HT1080 (cell line): ENCODE measurements around the gene KIAA1671. TPM values are rescaled to one million over a fixed set of nuclear protein-coding genes. Genes with fewer than 3 reads are reported as not detected.
A peak's percentile ranks its signal among the peaks of the same experiment; 100 is the strongest.

Experiments used
- DNase-seq: peaks from one replicate; pipeline ENCODE4 v3.0.0-alpha.2; 2015; ENCODE audit warnings: low read depth
- total RNA-seq: library from RNA; depleted of rRNA; stranded (reverse); fragments of >200 nt; shearing (Covaris generic); gene quantifications from 2 replicates; pipeline ENCODE4 v1.2.3, GENCODE V29; 2014

Gene KIAA1671
- total RNA-seq, 1 experiment from 2014 or later, result 12.8 TPM

DNA sequence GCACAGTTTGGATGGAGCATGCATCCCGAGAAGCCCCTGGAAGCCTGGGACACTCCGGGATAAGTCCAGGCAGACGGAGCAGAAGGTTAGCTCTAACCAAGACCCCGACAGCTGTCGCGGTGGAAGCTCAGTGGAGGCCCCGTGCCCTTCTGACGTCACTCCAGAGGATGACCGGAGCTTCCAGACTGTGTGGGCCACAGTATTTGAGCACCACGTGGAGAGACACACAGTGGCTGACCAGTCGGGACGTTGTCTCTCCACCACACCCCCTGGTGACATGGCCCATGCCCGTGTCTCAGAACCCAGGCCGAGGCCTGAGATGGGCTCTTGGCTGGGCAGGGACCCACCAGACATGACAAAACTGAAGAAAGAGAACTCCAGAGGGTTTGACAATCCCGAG lies 86.3 kb downstream of the KIAA1671 start:
- DNase-seq, result no peak

DNA sequence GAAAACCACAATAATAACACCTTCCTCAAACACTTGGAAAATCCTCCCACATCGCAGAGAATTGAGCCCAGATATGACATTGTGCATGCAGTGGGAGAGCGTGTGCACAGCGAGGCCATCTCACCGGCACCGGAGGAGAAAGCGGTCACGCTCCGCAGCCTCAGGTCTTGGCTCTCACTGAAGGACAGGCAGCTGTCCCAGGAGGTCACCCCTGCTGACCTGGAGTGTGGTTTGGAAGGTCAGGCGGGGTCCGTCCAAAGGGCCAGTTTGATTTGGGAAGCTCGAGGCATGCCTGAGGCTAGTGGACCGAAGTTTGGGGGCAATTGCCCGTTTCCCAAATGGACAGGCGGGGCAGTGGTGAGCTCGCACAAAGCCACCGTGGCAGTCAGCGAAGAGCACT lies 86.7 kb downstream of the KIAA1671 start:
- no peak for DNase-seq

DNA sequence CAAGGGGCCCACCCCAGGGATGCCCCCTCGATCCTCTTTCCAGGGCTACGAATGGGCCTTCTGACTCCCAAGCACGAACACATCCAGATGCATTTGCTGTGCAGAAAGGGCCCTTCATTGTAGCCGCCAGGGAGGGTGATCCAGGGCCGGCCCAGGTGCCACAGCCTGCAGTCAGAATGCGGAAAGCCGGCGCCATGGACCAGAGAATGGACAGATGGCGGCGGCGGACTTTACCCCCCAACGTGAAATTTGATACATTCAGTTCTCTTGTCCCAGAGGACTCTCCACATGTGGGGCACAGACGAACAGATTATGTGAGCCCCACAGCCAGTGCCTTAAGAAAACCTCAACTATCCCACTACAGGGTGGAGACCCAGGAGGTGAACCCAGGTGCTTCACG lies 87.2 kb downstream of the KIAA1671 start:
- no peak for DNase-seq

DNA sequence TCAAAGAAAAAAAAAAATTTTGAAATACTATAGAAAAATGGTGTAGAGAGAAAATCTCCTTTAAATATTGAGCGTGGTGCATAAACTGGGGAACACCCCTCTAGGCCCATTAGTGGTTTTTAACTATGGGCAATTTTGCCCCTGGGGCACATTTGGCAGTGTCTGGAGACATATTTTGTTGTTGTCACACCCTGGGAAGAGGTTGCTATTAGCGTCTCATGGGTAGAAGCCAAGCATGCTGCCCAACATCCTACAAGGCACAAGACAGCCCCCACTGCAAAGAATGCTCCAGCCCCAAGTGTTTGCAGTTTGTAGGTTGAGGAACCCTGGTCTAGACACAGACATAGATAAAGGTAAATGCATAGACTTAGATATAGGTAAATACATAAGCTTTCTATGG lies 92.6 kb downstream of the KIAA1671 start:
- DNase-seq, result no peak

DNA sequence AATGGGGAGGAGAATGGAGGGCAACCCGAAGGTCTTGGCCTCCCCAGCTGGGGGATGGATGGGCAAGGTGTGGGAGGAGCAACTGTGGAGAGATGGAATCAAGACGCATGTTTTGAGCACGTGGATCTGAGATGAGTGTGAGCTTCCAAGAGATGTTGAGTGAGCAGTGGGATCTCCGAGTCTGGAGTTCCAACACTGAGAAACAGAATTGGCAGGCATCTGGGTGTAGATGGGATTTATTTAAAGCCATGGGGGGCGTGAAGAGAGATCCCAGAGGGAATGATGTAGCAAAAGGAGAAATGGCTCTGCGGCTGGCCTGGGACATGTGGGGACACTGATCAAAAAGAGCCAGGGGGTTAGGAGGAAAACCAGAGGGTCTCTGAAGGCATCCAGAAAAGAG lies 95.6 kb downstream of the KIAA1671 start:
- DNase-seq, result no peak

DNA sequence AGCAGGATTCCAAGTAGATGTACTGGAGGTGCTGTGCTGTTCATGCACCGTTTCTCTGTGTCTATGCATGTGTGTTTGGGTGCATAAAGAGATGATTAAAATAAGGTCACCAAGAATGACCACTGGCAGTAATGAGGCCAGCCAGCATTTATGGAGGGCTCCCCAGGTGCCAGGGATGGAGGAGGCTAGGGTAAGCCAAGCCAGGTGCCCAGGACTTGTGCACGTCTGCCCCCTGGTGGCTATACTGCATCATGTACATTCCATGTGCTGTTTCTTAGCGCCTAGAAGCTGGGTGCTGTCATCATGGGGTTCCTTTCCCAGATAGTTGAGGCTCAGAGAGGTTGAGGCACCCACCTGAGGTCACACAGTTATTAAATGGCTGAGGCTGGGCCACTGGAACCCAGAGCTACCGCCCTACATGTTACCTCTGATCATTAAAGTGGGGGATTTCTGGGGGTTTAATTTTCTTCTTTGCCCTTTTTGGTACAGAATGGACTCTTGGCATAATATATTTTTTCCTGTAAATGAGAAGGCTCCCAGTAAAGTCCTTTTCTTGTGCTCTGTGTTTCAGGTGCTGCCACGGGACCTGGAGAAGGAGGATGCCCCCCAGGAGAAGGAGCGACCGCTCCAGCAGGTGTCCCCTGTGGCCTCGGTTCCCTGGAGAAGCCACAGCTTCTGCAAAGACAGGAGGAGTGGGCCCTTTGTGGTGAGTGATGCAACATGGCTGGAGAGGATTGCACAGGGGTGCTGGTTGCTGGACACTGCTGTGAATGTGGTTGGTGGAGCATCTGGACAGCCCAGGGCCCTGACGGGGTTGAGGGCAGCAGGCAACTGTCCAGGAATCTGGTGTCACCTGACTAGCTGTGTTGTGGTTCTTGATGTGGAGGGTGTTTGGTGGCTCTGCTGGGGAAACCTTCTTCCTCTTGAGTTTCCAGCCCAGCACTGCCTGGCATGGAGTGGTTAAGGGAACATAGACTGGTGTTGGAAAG lies 96.4 kb downstream of the KIAA1671 start:
- DNase-seq, result peak; percentile 48

DNA sequence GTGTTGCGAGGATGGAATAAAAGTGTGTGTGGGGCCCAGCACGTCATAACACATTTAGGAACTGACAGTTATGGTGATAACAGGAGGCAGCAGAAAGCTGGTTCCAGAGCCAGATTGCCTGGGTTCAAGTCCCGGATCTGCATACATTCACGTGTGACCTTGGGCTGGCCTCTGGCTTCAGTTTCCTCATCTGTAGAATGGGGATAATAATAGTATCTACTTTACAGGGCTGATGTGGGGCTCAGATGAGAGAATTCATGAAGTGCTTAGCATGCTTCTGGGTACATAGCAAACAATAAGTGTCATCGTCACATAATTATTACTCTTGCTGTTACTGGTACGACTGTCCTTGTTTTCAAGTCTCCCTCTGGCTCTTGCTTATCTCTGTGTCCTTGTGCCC lies 97.3 kb downstream of the KIAA1671 start:
- DNase-seq, result no peak

DNA sequence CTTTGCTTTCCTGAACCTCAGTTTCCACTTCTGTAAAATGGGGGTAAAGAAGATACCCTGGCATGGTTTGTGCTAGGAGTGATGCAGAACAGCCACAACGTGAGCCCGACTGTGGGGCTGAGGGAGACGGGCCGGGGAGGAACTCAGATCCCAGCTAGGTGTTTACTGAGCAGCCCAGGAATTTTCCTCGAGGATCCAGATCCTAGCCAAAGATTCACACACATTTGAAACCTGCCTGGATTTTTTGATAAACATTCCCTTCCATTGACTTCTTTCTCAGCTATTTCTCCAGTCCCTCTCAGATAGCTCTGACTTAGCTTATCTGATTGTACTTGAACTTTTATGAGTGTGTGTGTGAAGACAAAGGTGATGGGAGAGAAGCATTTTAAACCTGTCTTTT lies 98.0 kb downstream of the KIAA1671 start:
- DNase-seq, result no peak

DNA sequence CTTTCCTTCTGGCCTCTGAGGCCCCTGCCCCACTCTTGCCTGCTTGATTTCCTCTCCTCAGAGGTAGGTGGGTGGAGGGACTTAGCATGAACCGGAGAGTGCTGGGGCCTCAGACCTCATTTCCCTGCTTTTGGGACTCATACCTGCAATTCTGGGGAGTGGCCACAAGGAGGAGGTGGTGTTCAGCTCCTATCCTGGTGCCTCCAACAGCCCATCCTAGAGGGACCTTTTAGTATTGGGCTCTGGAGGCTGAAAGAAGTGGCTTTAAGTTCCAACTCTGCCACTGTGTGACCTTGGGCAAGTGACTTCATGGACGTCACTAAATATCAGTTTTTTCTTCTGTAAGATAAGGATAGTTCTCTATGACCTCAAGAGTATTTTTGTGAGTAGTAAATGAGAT lies 98.6 kb downstream of the KIAA1671 start:
- no peak for DNase-seq

DNA sequence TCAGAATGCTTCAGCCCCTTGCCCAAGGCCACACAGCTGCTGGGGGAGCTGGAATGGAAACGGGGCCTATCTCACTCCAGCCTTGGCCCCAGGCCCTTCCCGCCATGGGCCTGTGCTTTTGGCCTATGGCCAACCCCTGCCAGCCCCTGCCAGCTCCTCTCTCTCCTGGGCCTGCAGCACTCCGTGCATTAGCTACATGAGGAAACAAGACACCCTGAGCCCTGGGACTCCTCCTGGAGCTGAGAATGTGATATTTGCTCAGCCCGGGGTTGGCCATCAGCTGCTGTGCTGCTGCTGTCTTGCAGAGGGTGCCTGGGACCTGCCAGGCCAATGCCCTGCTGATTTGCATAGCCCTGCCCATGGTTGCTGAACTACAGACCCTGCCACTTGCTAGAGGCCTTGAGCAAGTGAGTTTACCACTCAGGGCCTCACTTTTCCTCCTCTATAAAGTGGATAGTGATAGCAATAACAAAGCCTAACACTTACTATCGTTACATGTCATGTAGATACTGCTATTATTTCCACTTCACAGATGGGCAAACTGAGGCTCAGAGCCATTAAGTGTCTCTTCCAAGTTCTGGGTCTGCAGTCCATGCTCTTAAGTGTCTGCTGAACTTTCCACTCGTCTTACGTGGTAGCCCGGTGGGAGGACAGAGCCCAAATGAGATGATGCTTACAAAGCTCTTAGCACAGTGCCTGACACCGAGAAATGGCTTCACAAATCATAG lies 99.6 kb downstream of the KIAA1671 start:
- no peak for DNase-seq

DNA sequence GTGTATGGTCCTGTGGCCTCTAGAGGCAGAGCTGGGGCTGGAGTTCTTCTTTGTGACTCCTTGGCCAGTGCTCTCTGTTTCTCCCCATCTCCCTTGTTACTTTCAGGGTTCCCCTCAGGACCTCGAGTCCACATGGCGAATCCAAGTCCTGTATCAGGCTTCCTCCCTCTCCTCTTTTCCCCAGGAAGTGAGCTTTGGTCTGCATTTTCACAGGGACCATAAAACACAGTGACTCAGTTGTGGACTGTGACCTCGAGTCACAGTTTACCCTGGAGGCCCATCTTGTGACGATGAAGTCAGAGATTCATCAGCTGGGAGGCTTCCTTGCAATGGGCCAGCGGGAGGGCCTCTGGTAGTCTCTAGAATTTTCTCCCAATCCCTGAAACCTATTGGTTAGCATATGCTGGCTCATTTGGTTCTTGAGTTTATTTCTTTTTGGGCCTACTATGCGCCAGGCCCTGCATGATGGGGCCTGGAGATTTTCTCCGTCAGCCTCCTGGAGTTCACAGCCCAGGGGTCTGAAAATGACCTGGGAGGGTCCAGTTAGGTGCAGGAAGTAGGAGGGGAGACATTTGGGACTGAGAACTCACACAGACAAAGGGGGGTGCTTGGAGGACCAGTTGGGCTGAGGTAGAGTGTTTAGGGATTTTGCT lies 100.8 kb downstream of the KIAA1671 start:
- DNase-seq, result no peak

DNA sequence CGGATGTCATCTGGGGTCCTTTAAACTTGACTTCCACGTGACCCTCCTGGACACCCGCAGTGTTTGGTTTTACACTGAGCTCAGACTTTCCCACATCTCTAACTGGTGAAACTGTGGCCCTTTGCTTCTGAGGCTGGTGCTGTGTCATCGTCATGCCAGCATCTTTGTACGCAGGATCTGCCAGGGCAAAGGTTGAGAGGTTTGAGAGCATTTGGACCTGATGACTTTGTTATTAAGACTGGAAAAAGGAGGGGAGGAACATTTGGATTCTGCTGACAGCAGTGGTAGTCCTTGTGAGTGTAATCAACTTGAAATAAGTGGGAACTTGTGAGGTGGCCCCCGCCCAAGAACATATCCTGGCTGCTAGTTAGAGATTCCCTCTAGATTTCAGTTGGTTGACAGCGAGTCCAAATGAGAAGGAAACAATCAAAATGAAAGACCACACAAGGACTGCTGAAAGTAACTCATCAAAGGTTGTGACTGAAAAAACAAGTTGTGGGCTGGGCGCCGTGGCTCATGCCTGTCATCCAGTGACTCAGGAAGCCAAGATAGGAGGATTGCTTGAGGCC lies 102.5 kb downstream of the KIAA1671 start:
- DNase-seq, result no peak

DNA sequence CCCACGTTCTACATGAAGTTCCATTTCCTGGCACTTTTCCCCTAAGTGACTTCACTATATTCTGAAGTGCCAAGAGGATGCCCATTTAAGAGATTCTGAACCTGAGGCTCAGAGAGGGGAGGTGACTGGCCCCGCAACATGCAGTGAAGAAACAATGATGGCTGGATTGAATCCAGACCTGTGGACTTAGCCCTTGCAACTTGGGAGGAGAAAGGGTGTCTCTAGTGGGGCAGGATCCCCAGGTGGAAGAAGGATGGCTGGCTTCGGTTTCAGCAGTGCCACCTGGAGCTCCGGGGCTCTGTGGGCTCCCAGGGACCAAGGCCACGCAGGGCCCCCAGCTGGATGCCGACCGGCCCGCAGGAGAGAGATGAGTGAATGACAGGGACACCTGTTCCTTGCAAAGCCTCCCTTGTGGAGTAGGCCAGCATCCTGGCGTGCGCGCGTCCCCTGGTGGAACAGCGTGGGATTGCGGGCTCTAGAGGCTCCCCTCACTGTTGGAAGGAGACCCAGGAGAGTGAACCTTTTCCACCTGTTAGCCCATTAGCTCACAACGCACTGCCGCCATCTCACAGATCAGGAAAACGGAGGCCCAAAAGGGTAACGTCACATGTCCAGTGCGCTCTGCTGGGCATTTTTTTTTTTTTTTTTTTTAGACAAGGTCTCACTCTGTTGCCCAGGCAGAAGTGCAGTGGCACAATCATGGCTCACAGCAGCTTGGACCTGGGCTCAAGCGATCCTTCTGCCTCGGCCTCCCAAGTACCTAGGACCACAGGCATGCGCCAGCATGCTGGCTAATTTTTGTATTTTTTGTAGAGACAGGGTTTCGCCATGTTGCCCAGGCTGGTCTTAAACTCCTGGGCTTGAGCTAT lies 104.7 kb downstream of the KIAA1671 start:
- DNase-seq, result peak; percentile 42

DNA sequence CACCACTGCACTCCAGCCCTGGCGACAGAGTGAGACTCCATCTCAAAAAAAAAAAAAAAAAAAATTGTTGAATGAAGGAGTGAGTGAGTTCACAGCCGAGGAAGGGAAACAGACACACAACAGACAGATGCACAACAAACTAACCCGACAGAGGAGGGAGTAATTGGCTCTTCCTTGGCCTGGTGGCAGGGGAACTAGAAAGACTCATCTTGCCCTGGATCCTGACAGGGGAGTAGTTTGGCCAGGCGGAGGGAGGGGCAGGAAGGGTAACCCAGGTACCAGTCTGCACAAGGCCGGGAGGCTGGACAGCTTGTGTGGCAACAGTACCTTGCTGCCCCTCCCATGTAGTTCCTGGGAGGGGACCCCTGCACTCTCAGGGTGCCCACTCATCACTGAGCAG lies 106.9 kb downstream of the KIAA1671 start:
- no peak for DNase-seq

DNA sequence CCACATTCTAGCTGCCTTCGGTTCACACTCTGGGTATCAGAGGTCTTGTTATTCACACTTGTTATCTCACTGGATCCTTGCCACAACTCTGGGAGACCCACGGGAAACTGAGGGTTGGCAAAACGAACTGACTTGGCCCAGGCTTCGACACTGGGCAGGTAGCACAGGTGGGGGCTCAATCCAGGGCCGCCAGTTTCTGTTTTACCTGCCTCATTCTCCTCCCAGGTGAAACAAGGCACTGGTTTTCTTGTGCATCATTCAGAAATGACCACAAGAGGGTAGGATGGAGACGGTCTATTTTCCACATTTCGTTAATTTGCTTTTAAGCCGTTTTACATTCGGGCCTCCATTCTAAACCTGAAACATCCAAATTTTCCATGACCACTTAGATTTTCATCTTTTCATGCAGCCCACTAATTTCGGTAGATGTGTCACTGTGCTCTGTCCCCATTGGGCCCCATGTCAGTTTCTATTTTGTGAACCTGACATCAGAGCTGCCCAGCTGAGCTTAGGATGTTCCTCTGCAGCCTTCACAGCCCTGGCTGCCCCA lies 108.1 kb downstream of the KIAA1671 start:
- no peak for DNase-seq

DNA sequence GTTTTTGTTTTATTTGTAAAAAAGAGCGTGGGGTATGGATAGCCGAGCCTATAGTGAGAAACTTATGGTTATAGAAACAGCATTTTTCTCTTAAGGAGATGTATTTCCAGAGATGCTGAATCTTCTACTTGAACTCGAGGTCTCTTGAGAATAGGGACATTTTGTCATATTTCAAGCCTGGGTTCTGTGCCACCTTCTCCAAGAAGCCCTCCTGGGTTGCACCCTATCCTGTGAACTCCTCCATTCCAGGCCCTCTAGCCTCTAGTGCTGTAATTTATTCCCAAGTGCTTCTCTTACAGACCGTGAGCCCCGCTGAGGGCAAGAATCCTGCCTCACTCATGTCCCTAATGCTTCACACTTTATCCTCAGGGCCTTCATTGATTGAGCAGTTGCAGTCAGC lies 108.6 kb downstream of the KIAA1671 start:
- DNase-seq, result no peak

DNA sequence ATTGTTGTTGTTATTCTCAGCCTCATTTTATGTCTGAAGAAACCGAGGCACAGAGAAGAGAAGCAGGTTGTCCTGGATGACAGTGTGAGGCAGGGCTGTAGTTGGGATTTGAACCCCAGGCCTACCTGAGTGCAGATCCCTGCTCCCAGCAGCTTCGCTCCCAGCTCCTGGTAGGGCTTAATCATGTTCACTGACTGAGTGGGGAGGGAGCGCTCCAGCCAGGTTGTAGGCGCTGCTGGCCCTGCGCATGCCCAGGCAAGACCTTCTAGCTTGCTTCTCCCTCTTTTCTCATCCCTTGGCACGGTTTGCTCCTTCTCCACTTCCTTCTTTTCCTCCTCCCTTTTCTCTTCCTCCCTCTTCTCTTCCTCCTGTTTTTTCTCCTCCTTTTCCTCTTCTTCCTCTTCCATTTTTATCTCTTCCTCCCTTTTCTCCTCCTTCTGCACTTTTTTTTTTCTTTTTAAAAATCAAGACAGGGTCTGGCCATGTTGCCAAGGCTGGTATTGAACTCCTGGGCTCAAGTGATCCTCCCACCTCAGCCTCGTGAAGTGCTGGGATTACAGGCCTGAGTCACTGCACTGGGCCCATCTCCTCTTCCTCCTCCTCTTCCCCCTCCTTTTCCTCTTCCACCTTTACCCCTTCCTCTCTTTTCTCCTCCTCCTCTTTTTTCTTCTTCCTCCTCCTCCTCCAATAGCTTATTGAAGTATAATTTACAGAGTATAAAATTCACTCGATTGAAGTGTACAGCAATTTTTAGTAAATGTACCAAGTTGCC lies 109.3 kb downstream of the KIAA1671 start:
- no peak for DNase-seq

DNA sequence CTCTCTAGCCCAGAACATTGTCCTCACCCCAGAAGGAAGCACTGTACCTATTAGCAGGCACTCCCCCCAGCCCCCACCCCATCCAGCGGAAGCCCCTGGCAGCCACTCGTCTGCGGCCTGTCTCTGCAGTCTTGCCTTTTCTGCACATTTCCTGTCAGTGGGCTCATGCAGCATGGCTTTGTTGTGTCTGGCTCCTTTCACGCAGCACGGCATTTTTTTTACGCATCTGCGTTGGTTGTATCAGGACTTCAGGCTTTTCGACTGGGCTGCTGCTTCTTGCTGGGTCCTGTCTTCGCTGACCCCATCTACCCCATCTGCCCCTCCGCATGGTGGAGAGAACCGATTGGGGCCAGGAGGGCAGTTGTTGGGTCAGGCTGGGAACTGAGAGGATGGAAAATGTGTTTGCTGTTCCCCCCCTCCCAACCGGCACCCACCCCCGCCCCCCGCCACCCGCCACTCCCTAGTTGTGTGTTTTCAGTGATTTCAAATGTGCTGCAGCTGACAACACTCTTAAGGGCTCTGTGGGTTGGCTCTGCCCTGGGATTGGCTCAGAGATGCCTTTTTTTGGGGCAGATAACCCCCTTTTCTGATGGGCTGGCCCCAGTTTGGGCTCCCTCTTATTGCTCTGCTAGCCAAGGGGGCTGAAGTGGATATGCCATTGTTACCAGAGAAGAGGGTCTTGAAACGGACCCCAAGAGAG lies 110.0 kb downstream of the KIAA1671 start:
- DNase-seq, result no peak
